ENCODE measurements around the gene NDUFS3. TPM values are rescaled to one million over a fixed set of nuclear protein-coding genes. Genes with fewer than 3 reads are reported as not detected.

Gene NDUFS3
- total and polyA plus RNA-seq, 2 of the 13 experiments (the other 11 are each of a cell fraction or from before 2014, with no cell fraction given): 151 to 184 TPM

- TF ChIP-seq ZNF276 (CRISPR knock-in tag; IDR thresholded peaks at IDR 0.05; ENCODE audit: low read depth) (no peak), POLR2AphosphoS5 (IDR thresholded peaks at IDR 0.05; ENCODE audit: low read depth, low read length) (peak; percentile 46), SAFB2 (CRISPR knock-in tag; IDR thresholded peaks at IDR 0.05; ENCODE audit: borderline replicate concordance, low read depth) (no peak), ZFP82 (CRISPR knock-in tag; IDR thresholded peaks at IDR 0.05; ENCODE audit: borderline replicate concordance) (no peak; the same call in 1 of the 2 replicates), PITX1 (CRISPR knock-in tag; IDR thresholded peaks at IDR 0.05) (no peak; the same call in 1 of the 2 replicates), ZNF574 (CRISPR knock-in tag; IDR thresholded peaks at IDR 0.05) (peak; percentile 65), ZNF597 (CRISPR knock-in tag; IDR thresholded peaks at IDR 0.05) (no peak), ZNF589 (CRISPR knock-in tag; conservative IDR thresholded peaks at IDR 0.05) (0 out of 2 replicates have a peak, but pooled peaks have one; percentile 41)
- TF ChIP-seq, protein P1, sequence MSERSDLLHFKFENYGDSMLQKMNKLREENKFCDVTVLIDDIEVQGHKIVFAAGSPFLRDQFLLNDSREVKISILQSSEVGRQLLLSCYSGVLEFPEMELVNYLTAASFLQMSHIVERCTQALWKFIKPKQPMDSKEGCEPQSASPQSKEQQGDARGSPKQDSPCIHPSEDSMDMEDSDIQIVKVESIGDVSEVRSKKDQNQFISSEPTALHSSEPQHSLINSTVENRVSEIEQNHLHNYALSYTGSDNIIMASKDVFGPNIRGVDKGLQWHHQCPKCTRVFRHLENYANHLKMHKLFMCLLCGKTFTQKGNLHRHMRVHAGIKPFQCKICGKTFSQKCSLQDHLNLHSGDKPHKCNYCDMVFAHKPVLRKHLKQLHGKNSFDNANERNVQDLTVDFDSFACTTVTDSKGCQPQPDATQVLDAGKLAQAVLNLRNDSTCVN (CRISPR knock-in tag; IDR thresholded peaks at IDR 0.05; ENCODE audit: borderline replicate concordance): no peak
- TF ChIP-seq, protein P2, sequence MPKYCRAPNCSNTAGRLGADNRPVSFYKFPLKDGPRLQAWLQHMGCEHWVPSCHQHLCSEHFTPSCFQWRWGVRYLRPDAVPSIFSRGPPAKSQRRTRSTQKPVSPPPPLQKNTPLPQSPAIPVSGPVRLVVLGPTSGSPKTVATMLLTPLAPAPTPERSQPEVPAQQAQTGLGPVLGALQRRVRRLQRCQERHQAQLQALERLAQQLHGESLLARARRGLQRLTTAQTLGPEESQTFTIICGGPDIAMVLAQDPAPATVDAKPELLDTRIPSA (CRISPR knock-in tag; IDR thresholded peaks at IDR 0.05; ENCODE audit: borderline replicate concordance): 0 out of 2 replicates have a peak, but pooled peaks have one; percentile 73
- TF ChIP-seq, protein P3, sequence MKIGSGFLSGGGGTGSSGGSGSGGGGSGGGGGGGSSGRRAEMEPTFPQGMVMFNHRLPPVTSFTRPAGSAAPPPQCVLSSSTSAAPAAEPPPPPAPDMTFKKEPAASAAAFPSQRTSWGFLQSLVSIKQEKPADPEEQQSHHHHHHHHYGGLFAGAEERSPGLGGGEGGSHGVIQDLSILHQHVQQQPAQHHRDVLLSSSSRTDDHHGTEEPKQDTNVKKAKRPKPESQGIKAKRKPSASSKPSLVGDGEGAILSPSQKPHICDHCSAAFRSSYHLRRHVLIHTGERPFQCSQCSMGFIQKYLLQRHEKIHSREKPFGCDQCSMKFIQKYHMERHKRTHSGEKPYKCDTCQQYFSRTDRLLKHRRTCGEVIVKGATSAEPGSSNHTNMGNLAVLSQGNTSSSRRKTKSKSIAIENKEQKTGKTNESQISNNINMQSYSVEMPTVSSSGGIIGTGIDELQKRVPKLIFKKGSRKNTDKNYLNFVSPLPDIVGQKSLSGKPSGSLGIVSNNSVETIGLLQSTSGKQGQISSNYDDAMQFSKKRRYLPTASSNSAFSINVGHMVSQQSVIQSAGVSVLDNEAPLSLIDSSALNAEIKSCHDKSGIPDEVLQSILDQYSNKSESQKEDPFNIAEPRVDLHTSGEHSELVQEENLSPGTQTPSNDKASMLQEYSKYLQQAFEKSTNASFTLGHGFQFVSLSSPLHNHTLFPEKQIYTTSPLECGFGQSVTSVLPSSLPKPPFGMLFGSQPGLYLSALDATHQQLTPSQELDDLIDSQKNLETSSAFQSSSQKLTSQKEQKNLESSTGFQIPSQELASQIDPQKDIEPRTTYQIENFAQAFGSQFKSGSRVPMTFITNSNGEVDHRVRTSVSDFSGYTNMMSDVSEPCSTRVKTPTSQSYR (CRISPR knock-in tag; IDR thresholded peaks at IDR 0.05; ENCODE audit: borderline replicate concordance): no peak; the same call in 1 of the 2 replicates
- TF ChIP-seq, protein P4, sequence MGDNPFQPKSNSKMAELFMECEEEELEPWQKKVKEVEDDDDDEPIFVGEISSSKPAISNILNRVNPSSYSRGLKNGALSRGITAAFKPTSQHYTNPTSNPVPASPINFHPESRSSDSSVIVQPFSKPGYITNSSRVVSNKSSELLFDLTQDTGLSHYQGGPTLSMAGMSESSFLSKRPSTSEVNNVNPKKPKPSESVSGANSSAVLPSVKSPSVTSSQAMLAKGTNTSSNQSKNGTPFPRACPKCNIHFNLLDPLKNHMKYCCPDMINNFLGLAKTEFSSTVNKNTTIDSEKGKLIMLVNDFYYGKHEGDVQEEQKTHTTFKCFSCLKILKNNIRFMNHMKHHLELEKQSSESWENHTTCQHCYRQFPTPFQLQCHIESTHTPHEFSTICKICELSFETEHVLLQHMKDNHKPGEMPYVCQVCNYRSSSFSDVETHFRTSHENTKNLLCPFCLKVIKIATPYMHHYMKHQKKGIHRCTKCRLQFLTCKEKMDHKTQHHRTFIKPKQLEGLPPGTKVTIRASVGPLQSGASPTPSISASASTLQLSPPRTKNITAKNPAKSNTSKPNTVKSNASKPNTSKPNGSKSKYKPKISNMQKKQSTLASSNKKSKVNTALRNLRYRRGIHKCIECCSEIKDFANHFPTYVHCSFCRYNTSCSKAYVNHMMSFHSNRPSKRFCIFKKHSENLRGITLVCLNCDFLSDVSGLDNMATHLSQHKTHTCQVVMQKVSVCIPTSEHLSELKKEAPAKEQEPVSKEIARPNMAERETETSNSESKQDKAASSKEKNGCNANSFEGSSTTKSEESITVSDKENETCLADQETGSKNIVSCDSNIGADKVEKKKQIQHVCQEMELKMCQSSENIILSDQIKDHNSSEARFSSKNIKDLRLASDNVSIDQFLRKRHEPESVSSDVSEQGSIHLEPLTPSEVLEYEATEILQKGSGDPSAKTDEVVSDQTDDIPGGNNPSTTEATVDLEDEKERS (CRISPR knock-in tag; IDR thresholded peaks at IDR 0.05): no peak
Measured at GRCh38 chr11:47565340-47566148, 13.3 kb upstream of the NDUFS3 start, which contains the start of gene PTPMT1 (continued).

All from HepG2 (cell line).